Ureter (tissue), 1 donor: Measurements from ENCODE around the gene TTLL13. TPM values are rescaled to one million over a fixed set of nuclear protein-coding genes. Genes with fewer than 3 reads are reported as not detected.

Experiments used
- DNase-seq: peaks from one replicate; pipeline ENCODE4 v3.0.0-alpha.2; 2020; ENCODE audit warnings: low spot score
- total RNA-seq: library from RNA; stranded (reverse); gene quantifications from one replicate; pipeline ENCODE4 v1.2.4, GENCODE V29; 2023
- donor health status: DM: yes; HTN: yes; CAD: no.

Gene TTLL13
- 0.36 TPM for total RNA-seq

GRCh38 chr15:90249203-90249863 lies at the start of gene TTLL13:
TTLL13 (plus strand) TSS chr15:90249556; CDS start chr15:90250631, 1,075 bp downstream.
- DNase-seq = peak; percentile 95

- no peak for DNase-seq
Observed at GRCh38 chr15:90200534-90201129, 48.7 kb upstream of the TTLL13 start.

- DNase-seq = peak; percentile 77
Observed at GRCh38 chr15:90201130-90201943, 48.0 kb upstream of the TTLL13 start, which contains the start of gene SEMA4B. SEMA4B (plus strand) TSS chr15:90201330; CDS start chr15:90201579, 249 bp downstream.

- no peak for DNase-seq
Observed at GRCh38 chr15:90201944-90202375, 47.4 kb upstream of the TTLL13 start.

GRCh38 chr15:90202929-90203328 lies 46.4 kb upstream of the TTLL13 start:
- no peak for DNase-seq

- DNase-seq = no peak
Observed at GRCh38 chr15:90203473-90203872, 45.9 kb upstream of the TTLL13 start.

- DNase-seq = no peak
Observed at GRCh38 chr15:90203922-90204321, 45.4 kb upstream of the TTLL13 start.

GRCh38 chr15:90205050-90205848 lies 44.1 kb upstream of the TTLL13 start:
- DNase-seq = no peak

- no peak for DNase-seq
Observed at GRCh38 chr15:90205886-90206285, 43.5 kb upstream of the TTLL13 start.

GRCh38 chr15:90207252-90207651 lies 42.1 kb upstream of the TTLL13 start:
- no peak for DNase-seq

- DNase-seq = no peak
Observed at GRCh38 chr15:90208356-90208755, 41.0 kb upstream of the TTLL13 start.

- no peak for DNase-seq
Observed at GRCh38 chr15:90209591-90209990, 39.8 kb upstream of the TTLL13 start.

GRCh38 chr15:90210593-90210992 lies 38.8 kb upstream of the TTLL13 start:
- DNase-seq = no peak

GRCh38 chr15:90211009-90211408 lies 38.3 kb upstream of the TTLL13 start:
- DNase-seq = no peak

GRCh38 chr15:90211440-90212143 lies 37.8 kb upstream of the TTLL13 start:
- DNase-seq = peak; percentile 89

GRCh38 chr15:90212221-90213098 lies 36.9 kb upstream of the TTLL13 start:
- peak; percentile 81 for DNase-seq

- no peak for DNase-seq
Observed at GRCh38 chr15:90213122-90213817, 36.1 kb upstream of the TTLL13 start.

GRCh38 chr15:90213818-90214204 lies 35.5 kb upstream of the TTLL13 start:
- DNase-seq = no peak

- no peak for DNase-seq
Observed at GRCh38 chr15:90214553-90215196, 34.7 kb upstream of the TTLL13 start.
